Measurements from ENCODE around the gene JADE3.

Gene JADE3

DNA sequence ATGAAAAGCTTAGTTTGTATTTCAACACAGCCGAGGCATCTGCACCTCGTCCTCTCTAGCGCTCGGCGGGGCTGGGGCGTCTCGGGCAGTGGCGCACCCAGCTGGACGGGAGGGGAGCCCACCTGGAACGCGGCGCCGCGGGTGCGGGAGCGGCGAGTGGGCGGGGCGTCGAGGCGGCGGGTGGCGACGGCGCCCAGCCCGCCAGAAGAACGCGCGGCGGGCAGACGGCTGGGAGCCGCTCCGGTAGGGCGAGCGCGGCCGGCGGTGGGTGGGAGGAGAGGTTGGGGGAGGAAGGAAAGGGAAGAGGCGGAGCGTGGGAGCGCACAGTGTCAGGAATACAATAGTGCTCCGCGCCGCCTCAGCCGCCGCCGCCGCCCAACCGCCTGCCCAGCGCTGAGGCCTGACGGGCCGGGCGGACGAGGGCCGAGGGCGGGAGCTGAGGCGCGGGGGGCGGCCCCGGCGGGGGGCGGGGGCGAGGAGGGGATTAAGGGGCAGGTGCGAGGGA lies at the start of gene JADE3:
Gene JADE3, plus strand, starts transcription at position 324 of the 505 bp plus-strand sequence. CDS start 72,474 bp downstream, outside the sequence.
- no peak for DNase-seq (ENCODE audit: low read depth, low spot score)

DNA sequence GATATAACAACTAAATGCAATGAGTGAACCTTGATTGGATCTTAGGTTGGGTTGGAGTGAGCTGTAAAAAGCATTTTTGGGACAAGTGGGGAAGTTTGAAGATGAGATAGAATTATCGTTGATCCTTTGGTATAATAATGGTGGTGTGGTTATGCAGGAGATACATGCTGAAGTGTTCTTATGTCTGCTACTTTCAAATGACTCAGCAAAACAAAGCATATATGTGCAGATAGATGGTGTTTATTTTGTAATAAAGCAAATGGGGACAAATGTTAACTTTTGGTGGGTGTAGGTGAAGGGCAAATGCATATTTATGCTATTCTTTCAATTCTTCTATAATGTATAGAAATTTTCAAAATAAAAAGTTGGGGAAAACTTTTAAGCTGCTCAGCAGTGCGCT lies 49.1 kb upstream of the JADE3 start:
- no peak for DNase-seq (ENCODE audit: low read depth, low spot score)

DNA sequence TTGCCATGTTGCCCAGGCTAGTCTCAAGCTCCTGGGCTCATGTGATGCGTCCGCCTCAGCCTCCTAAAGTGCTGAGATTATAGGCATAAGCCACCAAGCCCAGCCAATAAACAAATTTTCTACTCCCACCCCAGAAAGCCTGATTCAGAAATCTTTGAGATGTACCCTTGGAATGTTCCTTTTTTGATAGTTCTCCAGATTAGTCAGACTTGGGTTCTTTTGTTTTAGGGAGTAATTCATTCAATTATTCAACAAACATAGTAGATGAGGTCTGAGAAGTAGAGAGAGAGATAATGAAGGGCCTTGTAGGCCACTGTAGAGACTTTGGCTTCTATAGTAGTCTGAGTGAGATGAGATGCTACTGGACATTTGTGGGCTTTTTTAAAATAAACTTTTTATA lies 47.6 kb upstream of the JADE3 start:
- no peak for DNase-seq (ENCODE audit: low read depth, low spot score)

DNA sequence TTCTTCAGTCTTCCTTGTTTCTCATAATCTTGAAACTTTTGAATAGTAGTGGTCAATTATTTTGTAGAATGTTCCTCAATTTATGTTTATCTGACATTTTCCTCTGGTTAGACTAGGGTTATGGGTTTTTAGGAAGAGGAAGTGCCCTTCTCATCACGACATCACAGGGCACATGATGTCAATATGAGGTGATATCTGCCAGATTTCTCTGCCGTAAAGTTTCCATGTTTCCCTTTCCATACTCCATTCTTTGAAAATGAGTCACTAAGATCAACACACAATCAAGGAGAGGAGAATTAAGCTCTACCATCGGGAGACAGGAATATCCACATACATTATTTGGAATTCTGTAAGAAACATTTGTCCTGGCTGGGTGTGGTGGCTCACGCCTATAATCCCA lies 46.9 kb upstream of the JADE3 start:
- no peak for DNase-seq (ENCODE audit: low read depth, low spot score)

DNA sequence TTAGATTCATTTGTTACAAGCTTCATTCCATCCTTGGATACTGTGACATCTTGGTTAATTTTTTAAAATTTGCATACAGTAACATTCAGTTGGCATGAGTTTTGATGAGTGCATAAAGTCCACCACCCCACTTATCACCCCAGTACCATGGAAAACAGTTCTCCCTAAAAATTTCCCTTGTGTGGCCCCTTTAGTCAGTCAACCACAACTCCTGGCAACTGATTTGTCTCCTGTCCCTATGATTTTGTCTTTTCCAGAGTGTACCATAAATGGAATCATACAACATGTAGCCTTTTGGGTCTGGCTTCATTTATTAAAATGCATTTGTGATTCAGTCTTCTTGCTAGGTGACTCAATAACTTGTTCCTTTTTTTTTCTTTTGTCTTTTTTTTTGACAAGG lies 45.5 kb upstream of the JADE3 start:
- DNase-seq (ENCODE audit: low read depth, low spot score), result no peak

DNA sequence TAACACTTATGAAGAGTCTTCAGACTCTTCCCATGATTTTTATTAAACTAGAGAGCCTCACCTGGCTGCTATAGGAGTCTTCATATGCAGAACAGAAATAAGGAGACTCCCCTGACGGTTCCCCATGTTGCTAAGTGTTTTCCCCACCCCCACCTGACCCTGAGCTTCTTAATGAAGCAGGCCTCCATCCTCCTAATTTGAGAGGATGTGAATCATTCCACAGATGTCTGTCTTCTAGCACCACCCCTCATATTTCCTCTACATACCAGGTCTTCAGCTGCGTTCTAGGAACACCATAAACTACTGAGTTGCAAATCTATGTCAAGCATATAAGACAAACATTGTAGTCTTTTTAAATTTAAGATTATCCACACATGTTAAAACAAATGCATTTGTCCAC lies 38.5 kb upstream of the JADE3 start:
- DNase-seq (ENCODE audit: low read depth, low spot score), result no peak

DNA sequence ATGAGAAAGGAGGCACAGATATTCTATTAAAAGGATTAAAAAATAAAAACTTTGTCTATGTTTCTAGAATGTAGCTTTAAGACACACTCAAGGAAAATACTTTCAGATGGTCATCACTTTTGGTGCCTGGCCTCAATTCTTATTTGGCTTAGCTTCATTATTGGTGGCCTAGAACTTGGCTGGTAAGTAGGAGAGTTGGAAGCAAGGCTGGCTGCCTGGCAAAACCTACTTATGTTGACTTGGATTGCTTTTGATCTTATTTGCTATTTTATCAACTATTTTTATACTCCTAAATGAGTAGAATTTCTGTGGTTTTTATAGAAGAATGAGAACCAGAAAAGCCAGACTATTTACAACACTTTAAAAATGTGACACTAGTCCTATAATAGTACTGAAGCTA lies 35.3 kb upstream of the JADE3 start:
- DNase-seq (ENCODE audit: low read depth, low spot score), result no peak

DNA sequence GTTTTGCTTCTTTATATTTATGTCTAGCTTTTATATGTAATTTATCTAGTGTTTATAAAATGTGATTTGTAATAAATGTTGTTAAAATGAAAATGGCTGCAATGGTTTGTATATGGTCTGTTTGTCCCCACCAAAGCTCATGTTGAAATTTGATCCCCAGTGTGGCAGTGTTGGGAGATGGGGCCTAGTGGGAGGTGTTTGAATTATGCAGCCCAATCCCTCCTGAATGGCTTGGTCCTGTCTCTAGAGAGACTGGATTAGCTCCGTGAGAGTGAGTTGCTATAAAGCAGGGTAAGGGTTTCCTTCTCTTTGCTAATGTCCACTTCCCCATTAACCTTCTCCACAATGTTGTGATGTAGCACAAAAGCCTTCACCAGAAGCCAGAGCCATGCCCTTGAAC lies 30.0 kb upstream of the JADE3 start:
- peak; percentile 12 for DNase-seq (ENCODE audit: low read depth, low spot score)

DNA sequence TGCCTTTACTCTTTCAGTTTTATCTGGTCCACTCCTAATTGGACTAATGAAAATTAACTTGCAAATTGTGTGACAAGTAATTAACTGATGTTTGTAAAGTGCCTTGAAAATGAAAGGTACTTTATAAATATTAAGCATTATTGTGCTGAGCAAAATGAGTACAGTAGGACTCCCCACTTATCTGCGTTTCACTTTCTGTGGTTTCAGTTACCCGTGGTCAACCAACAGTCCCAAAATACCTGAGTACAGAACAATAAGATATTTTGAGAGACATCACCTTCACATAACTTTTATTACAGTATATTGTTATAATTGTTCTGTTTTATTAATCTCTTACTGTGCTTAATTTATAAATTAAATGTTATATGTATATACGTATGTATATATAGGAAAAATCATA lies 27.4 kb upstream of the JADE3 start:
- DNase-seq (ENCODE audit: low read depth, low spot score), result no peak

DNA sequence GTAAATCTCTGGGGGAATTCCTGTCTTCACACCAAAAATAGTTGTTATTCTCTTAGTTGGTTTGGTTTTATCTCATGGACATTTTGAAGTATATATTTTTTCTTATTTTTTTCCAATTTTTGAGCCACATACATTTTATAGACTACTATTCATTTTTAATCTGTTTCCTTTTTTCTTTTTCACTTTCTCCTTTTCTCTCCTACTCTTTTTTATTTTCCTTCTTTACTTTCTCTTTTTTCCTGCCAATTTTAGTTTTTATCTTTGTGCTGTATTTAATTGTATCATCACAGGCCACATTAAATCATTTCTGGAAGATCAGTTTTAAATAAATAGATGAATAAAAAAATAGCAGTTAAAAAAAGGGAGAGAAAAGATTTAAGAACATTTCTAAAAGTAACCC lies 14.0 kb upstream of the JADE3 start:
- DNase-seq (ENCODE audit: low read depth, low spot score), result no peak

DNA sequence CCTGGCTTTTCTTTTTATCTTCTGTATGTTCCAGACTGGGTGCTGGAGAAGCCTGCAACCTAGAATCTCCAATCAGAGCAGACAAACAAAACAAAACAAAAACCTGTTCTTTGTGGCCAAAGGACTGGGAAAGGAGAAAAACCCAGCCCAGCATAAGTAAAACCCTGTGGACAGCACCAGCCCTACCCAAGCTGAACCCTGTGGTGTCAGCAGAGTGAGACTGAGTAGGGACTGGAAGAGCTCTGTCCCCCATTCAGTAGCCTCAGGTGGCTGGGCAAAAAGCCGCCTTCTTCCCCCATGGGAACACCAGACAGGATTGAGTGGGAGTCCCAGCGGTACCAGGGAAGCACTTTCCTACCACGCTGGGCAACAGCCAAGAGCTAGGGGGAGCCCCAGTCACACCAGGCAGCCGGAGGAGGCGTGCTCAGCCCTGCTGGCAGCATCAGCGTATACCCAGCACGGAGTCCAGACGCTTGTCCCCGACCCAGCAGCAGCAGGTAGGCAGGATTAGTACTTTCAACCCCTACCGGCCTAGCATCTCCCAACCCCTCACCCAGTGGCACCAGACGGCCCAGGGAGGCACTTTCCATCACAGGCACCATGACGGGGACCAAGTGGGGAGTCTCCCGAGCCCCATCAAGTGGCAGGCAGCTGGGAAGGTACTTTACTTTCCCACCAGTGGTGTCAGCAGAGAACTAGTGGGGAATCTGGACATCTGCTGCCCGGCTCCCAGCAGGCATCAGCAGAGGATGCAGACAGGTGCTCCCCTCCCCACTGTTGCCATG lies 8.6 kb upstream of the JADE3 start:
- no peak for DNase-seq (ENCODE audit: low read depth, low spot score)

DNA sequence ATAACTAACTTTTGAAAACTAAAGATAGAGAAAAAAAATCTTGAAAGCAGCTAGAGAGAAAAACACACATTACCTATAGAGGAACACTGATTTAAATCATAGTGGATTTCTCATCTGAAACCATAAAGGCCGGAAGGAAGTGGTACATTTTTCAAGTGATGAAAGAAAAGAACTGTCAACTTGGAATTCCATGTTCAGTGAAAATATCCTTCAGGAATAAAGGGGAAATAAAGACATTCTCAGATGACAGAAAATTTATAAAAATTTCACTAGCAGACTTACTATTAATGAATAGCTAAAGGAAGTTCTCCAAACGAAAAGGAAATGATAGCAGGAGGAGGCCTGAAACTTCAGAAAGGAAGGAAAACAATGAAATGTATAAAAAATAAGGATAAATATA lies 7.6 kb upstream of the JADE3 start:
- DNase-seq (ENCODE audit: low read depth, low spot score), result no peak

DNA sequence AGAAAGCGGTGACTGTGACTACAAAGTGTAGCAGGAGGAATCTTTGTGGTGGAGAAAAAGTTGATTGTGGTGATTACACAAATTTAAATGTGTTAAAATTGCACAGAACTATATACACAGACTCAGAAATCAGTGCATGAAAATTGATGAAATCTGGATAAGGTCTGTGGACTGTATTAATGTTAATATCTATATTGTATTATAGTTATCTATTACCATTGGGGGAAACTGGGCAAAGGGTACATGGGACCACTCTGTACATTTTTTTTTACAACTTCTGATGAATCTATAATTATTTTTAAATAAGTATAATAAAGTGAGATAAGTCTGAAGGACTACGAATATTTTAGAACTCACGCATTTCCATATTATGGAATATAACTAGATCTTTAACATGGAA lies 1.8 kb upstream of the JADE3 start:
- DNase-seq (ENCODE audit: low read depth, low spot score), result no peak

DNA sequence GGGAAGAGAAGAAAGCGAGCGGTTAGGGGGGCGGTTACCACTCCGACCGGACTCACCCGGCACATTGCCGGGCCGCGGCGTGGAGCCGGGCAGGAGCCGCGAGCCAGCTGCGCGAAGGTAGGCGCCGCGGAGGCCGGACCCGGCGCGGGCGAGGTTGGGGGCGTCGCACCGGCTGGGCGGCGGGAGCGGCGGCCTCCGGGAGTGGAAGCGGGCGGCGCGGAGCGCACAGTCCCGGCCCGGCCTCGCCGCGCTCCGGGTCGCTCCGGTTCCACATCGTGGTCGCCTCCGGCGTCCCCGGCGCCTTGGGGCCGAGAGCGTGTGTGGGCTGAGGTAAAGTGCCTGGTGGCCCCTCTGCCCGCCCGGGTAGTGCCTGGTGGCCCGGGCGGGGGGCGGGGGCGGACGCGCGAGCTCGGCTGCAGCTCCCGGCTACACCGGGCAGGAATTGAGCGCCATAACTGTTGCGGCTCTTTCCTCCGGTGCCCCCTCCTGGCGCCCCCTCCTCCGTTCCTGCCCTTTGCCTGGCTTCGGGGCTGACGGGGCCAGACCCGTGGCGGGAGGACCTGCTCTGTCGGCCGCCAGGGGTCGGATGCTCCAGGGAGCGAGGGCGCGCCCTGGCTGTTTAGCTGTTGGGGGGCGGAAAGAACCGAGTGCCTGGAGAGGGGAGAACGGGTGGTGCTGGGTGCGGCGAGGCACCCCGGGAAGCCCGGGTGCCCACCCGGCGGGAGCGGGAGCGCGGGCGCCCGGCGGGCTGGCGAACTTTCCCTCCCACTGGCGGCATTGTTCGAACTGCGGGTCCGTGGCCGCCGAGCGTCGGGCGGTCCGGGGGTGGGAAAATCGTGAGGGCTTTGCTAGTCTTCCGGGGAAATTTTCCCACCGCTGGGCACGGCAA lies 626 bp downstream of the JADE3 start:
- no peak for DNase-seq (ENCODE audit: low read depth, low spot score)

DNA sequence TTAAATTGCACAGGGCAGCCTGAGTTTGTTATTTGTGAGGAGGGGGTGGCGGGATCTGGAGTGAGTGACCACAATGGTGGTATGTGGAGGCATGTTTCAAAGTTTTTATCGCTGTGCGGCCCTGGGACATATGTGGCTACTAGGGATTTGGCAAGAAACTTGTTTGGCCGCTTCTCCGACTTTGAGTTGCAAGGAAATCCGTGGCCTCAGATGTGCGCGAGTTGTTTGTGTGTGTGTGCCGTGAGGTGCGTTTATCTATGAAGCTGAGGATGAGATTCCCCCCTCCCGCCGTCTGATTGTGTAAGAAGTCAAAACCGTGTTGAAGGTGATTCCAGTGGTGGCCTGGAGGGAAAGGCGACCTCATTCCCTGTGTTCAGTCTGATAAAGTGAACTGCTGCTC lies 1.4 kb downstream of the JADE3 start:
- no peak for DNase-seq (ENCODE audit: low read depth, low spot score)

DNA sequence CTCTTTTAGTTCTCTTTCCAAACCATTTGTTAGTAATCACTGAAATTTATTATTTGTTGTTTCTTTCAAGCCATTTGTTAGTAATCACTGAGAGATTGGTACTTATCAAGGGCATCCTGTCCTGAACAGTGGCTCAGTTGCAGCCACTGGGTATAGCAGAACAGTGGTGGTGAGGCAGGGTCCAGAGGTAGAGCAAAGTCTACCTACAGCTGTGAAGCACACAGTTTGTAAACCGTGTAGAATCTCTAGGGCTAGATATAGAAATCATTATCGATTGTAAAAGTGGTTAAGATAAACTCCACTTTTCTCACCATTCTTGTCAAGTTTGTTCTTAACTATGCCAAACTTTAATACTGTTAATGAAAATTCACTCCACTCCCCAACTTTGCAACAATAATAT lies 4.1 kb downstream of the JADE3 start:
- DNase-seq (ENCODE audit: low read depth, low spot score), result no peak

DNA sequence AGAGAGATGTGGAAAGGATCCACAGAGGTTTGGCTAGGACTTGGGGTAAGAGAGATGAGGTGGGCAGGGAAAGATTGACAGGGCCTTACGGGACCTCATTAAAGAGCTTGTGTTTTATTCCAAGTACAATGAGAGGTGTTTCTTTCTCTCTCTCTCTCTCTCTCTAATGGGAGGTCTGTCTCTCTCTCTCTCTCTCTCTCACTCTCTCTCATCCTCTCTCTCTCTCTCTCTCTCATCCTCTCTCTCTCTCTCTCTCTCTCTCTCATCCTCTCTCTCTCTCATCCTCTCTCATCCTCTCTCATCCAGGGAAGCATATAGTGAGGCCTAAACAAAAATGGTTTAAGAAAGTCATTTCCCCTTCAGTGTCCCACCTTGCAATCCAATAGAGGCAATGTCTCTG lies 5.4 kb downstream of the JADE3 start:
- DNase-seq (ENCODE audit: low read depth, low spot score), result no peak

DNA sequence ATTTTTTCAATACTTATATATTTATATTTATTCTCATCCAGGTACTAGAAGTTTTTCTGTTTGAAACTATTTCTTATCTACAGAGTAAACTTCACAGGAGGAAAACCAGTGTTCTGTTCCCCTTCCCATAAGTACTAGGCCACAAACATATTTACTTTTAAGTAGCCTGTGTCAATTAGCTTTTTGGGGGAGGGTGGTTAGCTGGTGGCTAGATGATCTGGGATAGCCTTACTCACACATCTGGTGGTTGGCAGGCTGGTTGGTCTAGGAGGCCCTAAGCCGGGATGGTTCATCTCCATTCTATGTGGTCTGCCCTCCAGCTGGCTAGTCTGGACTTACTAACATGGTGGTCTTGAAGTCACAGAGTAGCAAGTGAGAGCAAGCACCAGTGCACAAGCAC lies 6.2 kb downstream of the JADE3 start:
- no peak for DNase-seq (ENCODE audit: low read depth, low spot score)

DNA sequence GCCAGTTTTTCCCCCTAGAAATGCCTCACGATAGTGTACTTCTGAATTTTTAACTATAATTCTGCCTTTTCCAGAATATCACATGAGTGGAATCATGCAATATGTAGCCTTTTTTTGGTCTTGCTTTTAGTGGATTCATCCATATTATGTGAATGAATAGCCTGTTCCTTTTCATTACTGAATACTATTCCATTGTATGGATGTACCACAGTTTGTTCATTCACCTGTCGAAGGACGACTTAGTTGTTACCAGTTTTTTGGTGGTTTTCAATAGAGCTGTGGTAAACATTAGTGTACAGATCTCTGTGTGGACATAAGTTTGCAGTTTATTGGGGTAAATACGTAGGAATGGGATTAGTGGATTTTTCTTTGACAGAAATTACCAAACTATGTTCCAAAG lies 8.0 kb downstream of the JADE3 start:
- no peak for DNase-seq (ENCODE audit: low read depth, low spot score)

DNA sequence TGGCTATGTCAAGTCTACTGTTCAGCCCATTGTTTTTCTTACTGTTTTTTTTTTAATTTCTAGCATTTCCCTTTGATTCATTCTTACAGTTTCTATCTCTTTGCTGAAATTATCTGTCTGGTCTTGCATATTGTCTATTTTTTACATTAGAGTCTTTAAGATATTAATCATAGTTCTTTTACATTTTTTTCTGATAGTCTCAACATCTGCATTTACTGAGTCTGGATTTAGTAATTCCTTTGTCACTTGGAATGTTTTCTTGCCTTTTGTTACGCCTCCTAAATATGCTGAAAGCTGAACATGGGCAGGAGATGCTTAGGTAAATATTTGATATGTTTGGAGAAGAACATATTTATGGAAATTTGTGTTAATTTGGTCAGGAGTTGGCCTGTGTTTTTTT lies 10.4 kb downstream of the JADE3 start:
- DNase-seq (ENCODE audit: low read depth, low spot score), result no peak

DNA sequence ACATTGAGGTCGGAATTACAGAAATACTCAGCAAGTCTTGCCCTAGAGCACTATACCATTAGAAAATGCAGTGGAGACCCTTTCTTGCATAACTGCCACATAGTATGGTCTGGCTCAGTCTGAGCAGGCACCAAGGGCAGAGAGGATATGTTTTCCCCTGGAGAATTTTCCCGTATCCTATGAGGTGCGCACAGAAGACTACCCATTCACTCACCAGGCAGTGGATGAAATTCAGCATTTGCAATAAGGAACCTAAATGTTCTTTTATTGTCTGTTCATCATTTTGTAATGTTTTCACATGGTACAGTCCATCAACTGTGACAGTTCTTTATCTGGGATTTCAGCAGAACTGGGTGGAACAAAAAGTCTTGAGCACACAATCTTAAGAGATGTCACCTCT lies 15.5 kb downstream of the JADE3 start:
- no peak for DNase-seq (ENCODE audit: low read depth, low spot score)

DNA sequence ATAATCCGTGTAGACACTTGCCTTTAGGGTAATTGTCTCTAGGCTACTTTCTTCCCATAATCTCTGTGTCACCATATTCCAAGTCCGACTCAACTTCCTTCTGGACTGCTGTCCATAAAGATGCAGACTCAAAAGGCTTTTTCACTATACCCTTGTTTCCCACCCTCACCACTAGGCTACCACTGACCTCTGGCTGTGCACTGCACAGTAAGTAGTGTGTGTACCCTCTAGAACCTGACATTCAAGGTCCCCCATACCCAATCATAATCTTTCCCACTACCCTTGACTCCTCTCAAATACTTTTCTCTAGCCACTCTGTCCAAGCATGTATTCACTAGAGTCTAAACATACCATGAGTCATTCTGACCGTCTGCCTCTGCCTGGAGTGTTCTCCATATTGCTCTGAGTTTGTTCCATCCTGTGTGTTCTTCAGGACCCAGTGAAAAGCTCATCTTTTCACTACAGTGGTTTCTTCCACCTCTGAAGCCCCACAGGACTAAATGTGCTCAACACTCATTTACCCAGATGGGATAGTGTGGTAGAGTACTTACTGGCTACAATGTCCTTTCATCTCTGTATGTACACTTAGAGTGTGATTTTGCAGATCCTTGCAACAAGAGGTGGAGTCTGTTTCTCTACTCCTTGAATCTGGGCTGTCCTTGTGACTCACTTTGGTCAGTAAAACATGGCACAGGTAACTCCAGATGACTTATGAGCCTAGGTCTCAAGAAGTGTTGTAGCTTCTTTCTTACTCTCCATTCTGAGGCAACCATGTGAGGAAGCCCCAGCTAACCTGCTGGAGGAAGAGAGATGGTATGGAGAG lies 17.4 kb downstream of the JADE3 start:
- DNase-seq (ENCODE audit: low read depth, low spot score), result no peak

Data from iPS DF 19.7 (cell line).